DMS53 treated with DMSO at 0.1 percent for 48 hours (cell line): ENCODE measurements around the gene ADGRV1.
"Not testable (repeated sequence)": the region's sequence is repeated elsewhere in the genome, so short reads cannot be mapped to it uniquely, and the experiment has no call there.

ENCODE experiments used
- DNase-seq: peaks from one replicate; lab custom pipeline; 2025; ENCODE audit not compliant: unreplicated experiment; lab: John Stamatoyannopoulos, UW

ADGRV1 gene

DNA sequence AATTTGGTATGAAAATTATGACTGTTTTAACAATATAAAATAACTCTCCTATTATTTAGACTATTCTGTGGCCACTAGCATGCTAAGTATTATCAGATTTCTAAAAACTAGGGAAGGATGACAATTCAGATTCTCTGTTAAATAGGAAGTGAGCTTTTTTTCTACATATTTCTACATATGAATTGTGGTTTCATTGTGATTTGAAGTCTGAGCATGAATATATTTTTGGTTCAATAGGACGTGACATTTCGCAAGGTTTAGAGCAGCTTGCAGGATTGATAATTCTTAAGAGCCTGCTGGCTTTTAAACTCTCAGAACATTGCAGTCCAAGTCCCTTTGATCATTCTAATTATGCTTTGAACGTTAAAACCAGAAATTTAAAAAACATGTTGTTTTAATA is 82.9 kb downstream of the ADGRV1 start:
- no peak for DNase-seq

DNA sequence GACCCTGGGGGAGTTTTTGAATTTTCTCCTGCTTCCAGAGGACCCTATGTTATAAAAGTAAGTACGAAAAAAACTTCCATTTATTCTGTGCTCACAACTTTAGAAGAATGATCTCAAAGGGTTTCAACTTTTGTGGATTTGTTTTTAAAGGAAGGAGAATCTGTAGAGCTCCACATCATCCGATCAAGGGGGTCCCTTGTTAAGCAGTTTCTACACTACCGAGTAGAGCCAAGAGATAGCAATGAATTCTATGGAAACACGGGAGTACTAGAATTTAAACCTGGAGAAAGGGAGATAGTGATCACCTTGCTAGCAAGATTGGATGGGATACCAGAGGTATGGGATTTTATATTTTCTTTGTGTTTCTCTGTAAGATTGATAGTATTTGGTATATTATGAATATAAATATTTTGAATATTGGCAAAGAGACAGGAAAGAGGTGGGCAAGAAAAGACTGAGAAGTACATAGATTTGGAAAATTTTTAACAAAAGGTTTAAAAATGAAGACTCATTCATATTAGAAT is 84.2 kb downstream of the ADGRV1 start:
- DNase-seq: no peak

DNA sequence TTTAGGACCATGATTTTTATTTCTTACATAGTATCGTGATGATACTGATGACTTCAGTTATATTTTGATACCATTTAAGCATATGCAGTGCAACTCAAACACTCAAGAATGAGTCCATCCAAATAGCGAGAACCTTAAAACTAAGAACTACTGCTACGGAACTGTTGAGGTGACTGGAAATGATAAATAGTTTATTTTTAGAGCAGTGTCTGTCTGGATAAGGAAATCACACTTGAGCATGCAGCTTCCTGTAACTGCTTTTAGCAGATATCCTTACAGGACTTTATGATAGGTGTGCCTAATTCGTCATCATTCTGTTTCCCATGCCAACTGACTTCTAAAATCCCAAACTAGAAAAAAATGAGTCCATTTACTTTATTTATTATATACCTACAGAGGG is 85.5 kb downstream of the ADGRV1 start:
- DNase-seq: no peak

DNA sequence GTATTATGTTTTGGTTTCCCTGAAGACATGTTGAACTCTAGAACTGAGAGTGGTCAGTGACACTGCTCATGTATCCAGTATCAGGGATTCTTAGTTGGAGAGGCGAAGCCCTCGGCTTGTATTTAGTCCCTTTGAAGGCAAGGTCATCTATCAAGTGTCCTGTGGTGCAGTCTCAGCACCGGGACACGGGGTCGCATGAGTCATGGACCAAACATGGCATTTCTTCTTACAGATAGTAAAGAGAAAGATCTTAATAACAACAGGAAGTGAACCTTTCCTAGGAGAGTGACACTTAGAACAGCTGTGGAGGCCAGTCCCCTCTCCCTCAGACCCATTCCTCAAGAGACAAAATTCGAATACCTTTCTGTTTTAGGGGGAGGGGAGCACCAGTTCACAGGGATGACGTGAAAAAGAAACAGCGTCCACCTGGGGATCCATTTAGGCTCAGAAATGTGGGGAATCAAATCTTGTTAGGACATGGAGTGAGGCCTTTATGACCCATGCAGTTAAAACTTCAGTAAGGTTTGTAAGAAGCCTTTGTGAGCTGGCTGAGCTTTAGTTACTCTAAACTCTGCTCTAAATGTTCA is 86.5 kb downstream of the ADGRV1 start:
- DNase-seq: no peak

DNA sequence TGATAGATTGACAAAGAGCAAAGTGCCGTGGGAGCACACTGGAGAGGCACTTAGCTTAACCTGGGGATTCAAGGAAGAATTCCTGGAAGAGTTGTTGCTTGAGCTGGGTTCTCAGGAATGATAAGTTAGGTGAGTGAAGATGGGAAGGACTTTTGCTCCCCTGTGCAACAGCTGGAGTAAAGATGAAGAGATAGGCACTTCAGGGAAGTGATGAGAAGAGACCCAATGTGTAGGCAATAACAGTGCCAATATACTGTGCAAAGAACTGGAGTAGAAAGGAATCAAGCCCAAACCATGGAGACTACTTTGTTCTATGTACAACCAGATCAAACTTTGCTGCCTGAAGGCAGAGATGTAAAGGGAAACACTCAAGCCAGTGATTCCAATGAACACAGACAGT is 92.2 kb downstream of the ADGRV1 start:
- no peak for DNase-seq

DNA sequence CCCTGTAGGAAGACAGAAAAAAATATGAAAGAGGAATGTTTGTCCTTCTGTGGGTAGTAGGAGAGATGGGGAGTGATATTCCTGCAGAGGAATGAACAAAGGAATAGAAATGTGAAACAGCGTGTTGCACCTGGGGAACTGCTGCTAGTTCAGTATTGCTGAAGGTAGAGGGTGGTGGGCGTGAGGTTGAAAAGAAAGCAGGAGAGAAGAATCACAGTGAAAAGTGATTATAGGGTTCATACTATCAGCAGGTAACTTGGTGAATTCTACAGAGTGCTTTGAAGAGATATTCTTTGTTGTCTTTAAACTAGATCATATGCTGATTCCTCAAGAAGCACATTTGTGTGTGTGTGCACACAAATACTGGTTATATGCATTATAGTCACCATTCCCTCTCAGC is 95.6 kb downstream of the ADGRV1 start:
- DNase-seq: no peak

DNA sequence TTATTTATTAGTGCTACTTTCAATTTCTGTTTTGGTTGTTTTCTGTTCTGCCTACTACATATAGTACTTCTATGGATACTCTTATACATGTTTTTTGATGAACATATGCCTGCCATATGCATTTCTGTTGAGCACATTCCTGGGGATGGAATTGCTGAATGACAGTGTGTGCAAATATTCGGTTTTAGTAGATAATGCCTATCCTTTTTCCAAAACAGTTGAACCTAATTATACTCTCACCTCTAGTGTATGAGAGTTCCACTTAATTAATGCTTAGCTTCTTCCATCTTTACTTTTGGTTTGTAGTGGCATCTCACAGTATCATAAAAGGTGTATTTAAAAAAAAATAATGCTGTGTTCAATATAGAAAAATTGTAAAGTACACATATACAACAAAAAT is 96.8 kb downstream of the ADGRV1 start:
- no peak for DNase-seq

DNA sequence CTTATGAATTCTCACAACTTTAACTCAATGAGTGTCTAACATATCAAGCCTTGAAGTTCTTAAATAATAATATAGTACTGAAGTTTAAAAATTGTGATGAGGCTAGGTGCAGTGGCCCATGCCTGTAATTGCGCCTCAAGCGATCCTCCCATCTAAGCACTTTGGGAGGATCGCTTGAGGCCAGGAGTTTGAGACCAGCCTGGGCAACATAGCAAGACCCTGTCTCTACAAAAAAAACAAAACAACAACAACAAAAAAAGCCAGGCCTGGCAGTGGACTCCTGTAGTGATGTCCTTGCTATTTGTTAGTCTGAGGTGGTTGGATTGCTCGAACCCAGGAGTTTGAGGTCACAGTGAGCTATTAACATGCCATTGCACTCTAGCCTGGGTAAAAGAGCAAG is 98.4 kb downstream of the ADGRV1 start:
- no peak for DNase-seq

DNA sequence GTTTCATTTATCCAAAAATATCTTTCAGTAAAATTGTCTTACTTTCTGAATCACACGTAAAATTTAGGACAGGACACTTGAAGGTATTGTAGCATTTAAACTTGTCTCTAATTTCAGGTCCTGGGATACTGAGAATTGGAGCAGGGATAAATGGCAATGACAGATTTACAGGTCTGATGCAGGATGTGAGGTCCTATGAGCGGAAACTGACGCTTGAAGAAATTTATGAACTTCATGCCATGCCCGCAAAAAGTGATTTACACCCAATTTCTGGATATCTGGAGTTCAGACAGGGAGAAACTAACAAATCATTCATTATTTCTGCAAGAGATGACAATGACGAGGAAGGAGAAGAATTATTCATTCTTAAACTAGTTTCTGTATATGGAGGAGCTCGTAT is 99.2 kb downstream of the ADGRV1 start:
- no peak for DNase-seq

DNA sequence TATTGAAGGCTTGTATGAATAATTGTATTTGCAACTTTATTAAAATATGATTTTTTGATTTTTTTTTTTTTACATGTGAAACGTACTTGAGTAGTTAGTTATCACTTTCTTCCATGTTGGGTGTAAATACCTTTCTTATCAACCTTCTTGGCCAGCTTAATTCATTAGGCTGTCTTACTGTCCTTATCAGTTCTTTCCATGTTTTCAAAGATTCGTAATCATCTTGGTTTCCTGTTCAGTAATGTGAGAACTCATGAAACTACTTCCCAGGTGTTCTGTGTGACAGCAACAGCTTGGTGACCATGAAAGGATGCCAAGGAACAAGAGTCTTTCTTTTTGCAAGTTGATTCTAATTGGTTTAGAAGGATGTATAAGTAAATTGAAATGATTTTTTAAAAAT is 100.0 kb downstream of the ADGRV1 start:
- DNase-seq: no peak

DNA sequence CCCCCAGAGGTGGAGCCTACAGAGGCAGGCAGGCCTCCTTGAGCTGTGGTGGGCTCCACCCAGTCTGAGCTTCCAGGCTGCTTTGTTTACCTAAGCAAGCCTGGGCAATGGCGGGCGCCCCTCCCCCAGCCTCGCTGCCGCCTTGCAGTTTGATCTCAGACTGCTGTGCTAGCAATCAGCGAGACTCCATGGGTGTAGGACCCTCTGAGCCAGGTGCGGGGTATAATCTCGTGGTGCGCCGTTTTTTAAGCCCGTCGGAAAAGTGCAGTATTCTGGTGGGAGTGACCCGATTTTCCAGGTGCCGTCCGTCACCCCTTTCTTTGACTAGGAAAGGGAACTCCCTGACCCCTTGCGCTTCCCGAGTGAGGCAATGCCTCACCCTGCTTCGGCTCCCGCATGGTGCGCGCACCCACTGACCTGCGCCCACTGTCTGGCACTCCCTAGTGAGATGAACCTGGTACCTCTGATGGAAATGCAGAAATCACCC is 109.5 kb downstream of the ADGRV1 start:
- DNase-seq: not testable (repeated sequence)

DNA sequence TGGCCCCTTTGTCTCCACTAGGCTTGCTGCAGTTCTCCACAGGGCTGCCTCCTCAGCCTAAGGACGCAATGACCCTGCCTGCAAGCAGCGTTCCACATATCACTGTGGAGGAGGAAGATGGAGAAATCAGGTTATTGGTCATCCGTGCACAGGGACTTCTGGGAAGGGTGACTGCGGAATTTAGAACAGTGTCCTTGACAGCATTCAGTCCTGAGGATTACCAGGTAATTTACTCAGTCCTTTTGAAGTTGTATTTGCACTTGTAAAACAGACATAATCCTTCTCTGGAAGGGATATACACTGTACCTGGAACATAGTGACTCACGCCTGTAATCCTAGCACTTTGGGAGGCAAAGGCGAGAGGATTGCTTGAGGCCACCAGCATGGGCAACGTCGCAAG is 116.6 kb downstream of the ADGRV1 start:
- DNase-seq: peak; percentile 91

DNA sequence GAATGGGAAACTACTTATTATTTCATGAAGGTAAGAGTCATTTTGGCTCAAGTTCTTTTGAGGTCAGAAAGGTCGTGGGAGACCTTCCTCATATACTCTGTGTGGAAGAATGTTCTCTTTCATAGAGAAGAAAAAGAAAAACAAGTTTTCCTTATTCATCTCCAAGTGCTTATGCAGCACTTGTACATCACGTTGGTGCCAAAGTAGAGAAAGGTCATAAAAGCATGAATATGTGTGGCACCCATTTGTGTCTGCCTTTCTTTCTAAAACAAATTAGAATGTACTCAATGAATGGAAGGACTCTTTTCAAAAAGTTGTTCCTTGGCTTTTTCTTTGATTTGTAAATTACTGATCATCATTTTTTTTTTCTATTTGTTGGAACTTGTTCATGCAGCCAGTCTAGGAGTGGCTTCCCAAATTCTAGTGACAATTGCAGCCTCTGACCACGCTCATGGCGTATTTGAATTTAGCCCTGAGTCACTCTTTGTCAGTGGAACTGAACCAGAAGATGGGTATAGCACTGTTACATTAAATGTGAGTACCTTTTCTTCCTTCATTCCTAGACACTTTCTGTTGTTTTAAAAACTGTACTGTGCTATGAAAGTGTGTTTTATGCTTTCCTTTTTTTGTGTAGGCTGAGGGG is 122.4 kb downstream of the ADGRV1 start:
- DNase-seq: no peak

DNA sequence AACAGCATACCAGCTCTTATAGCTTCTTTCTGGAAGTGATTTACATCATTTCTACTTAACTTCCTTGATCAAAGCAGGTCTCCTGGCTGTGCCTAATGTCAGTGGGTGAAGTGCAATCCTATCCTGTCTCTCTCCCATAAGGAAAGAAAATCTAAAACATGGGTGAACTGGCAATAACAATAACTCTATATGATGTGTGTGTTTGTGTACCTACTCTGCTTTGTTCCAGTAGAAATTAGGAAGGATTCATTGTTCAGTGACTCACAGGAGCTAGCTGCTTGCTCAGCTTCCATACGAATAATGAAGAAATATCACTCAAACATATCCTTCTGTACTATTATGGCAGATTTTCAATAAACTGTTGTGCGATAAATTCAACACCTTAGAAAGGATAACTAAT is 123.7 kb downstream of the ADGRV1 start:
- DNase-seq: no peak

DNA sequence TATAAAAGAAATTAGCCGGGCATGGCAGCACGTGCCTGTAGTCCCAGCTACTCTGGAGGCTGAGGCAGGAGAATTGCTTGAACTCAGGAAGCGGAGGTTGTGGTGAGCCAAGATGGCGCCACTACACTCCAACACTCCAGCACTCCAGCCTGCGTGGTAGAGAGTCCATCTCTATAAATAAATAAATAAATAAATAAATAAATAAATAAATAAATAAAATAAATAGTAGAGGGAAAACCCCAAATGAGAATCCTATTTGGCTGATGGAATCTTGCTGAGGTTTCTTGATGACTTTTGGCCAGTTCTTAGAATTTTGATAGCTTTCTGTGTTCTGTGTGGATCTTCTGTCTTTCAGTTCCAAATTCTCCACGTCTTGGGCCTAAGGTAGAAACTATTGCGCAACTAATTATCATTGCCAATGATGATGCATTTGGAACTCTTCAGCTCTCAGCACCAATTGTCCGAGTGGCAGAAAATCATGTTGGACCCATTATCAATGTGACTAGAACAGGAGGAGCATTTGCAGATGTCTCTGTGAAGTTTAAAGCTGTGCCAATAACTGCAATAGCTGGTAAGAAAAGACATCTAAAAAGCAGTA is 126.9 kb downstream of the ADGRV1 start:
- no peak for DNase-seq

DNA sequence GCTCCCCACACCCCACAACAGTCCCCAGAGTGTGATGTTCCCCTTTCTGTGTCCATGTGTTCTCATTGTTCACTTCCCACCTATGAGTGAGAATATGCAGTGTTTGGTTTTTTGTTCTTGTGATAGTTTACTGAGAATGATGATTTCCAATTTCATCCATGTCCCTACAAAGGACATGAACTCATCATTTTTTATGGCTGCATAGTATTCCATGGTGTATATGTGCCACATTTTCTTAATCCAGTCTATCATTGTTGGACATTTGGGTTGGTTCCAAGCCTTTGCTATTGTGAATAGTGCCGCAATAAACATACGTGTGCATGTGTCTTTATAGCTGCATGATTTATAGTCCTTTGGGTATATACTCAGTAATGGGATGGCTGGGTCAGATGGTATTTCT is 127.8 kb downstream of the ADGRV1 start:
- DNase-seq: not testable (repeated sequence)

DNA sequence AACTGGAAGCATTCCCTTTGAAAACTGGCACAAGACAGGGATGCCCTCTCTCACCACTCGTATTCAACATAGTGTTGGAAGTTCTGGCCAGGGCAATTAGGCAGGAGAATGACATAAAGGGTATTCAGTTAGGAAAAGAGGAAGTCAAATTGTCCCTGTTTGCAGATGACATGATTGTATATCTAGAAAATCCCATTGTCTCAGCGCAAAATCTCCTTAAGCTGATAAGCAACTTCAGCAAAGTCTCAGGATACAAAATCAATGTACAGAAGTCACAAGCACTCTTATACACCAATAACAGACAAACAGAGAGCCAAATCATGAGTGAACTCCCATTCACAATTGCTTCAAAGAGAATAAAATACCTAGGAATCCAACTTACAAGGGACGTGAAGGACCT is 128.9 kb downstream of the ADGRV1 start:
- not testable (repeated sequence) for DNase-seq

DNA sequence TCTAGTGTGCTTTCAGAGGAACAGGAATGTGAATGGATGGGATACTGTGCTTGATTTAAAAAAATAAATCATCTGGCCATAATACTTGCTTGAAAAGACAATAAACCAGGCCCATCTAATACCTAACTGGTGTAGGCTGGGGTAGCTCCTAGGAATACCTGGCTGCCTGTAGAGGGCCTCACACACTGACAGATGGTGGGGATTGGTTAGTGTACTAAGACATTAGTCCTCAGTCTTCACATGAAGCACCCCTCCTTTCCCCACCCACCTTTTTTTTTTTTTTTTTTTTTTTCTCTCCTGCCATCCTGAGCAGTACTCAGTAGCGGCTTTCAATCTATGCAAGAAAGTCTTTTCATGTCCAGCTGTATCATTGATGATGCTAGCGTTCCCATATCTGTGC is 130.5 kb downstream of the ADGRV1 start:
- no peak for DNase-seq

DNA sequence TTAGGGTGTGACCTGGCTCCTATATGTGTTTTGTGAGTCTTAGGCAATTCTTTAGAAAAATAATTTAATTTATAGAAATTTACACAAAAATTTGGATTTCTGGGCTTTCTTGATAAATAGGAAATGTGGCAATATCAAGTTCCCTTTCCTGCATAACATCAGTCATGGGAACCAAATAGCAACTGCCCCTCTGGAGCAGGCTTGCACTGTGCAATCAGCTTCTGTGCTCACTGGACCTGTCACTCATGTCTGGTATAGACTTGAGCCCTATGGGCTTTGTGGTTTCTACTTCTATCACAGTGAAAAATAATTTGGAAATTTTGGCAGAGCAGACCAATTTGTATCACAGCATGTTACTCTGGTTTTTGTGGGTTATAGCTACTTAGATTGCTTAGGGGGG is 131.7 kb downstream of the ADGRV1 start:
- DNase-seq: no peak

DNA sequence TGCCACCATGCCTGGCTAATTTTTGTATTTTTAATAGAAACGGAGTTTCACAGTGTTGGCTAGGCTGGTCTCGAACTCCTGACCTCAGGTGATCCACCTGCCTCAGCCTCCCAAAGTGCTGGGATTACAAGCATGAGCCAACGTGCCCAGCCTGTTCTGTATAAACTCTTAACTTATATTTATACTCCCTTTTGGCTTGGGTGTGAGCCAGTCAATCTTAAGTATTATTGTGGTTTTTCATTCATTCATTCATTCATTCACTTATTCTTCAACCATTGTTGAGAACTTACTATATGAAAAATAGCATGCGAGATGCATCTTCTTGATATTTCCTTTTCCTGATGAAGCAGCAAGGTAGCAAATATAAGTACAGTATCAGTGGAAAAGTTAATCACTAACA is 132.9 kb downstream of the ADGRV1 start:
- no peak for DNase-seq

DNA sequence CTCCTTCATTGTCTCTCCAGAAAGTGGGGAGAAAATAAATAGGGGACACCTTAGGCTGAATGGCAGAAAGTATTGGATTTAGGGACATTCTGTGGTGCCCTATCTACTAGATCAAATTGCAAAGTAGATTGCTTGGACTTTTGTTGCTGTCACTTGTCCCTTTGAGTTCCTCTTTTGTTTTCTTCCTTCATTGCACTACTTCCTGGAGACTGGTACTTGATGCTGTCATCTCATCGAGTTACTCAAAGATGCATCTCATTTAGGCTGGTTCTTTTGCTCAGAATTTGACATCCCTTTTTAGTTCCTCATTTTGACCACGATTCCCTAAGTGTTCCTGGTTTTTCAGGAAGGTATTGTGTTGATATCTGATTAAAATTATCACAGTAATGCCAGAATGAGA is 137.6 kb downstream of the ADGRV1 start:
- DNase-seq: no peak

DNA sequence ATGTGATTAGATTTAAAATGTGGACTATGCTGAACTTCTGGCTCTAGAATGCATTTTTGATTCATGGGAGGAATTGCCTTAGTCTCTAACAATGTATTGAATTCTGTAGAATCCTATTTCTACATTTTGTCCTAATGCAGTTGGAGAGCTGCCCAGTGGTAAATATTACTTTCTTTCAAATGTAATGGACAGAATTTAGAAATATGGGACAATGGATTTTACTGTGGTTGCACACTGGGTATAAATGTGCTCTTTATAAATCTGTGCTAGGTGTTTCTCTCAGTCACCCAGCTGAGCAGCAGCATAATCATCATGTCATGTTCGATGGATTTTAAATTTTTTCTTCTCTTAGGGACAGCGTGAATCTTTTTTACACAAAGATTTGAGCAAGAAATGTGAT is 141.7 kb downstream of the ADGRV1 start:
- no peak for DNase-seq
